HG02623 (cell line): ENCODE data around the gene ATAD3A.
"Not testable (repeated sequence)": the region's sequence is repeated elsewhere in the genome, so short reads cannot be mapped to it uniquely, and the experiment has no call there.

Experiments used
- ATAC-seq: cut with Tn5 transposase; IDR thresholded peaks from one replicate; pipeline ENCODE4 v1.9.1; 2021; ENCODE audit warnings: moderate library complexity; ENCODE audit not compliant: unreplicated experiment

Gene ATAD3A

GRCh38 chr1:1522536-1522935 lies 10.6 kb downstream of the ATAD3A start:
- not testable (repeated sequence) for ATAC-seq

GRCh38 chr1:1523226-1523625 lies 11.3 kb downstream of the ATAD3A start:
- not testable (repeated sequence) for ATAC-seq

GRCh38 chr1:1523651-1524050 lies 11.7 kb downstream of the ATAD3A start:
- not testable (repeated sequence) for ATAC-seq

DNA sequence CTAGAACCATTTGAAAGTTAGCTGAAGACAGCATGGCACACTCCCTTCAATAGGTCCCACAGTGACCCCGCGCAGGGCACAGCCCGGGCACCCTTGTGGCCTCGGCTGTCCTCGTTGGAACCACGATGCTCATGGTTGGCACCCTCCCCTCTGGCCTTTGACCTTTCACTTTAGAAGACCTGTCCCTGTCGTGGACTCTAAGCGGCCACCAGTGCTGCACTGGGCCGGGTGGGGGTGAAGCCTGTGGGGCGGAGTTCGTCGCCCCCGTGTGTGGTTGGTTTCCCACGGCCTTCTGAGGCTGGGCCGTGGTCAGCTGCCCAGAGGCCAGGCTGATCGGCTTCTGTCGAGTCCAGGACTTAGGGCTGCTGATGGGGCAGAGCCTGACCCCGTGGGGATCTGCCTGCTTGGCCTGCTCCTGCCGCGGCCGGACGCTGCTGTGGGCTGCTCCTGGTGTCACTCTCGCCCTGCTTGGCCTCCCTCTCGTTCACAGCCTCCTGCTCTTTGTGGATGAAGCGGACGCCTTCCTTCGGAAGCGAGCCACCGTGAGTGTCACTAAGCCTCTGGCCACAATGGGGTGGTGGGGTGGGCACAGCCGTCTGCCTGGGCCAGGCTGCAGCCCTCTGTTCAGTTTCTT lies 12.9 kb downstream of the ATAD3A start:
- ATAC-seq = not testable (repeated sequence)

GRCh38 chr1:1526476-1526875 lies 14.5 kb downstream of the ATAD3A start:
- not testable (repeated sequence) for ATAC-seq

DNA sequence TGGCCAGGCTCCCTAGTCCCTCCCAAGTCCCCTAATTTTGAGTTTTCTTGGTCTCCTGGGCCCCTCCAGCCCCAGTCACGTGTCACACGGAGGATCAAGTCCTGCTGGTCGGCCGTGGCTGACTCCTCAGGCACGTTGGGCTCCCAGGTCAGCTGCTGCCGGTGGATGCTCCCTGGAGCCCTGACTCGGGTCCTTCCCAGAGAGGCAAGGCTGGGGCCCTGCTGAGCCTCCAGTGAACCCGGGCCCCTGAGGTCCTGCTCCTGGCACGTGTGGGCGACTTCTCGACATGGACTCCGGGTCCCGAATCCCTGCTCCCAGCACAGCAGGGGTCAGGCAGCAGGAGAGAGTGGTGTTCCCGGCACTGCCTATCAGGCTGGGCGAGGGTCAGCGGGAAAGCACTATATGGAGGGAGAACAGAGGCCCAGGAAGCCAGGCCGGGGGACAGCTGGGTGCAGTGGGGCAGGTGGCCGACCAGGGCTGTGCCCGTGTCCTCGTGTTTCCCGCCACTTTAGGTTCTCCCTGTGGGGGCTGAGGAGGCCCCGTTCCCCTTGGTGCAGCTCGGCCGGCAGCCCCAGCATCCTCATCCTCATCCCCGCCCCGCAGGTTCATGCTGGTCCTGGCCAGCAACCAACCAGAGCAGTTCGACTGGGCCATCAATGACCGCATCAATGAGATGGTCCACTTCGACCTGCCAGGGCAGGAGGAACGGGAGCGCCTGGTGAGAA lies 15.3 kb downstream of the ATAD3A start:
- no peak for ATAC-seq

GRCh38 chr1:1528301-1529267 lies 16.6 kb downstream of the ATAD3A start:
- no peak for ATAC-seq

DNA sequence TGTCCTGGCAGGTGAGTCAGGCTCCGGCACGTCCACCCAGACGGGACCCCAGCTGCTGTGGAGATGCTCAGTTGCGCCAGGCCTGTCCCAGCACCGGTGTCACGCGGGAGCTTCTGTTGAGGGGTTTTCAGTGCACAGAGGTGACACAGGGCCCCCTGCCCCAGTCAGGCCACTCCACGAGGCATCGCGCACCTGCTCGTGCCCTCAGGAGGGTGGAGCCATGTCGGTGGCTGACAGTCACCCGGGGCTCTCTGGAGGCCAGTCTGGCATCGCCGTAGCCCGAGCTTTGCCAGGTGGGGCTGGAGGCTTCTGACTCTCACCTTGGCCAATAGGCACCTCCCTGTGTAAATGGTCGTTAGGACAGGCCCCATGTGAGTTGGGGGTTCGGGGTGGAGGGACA lies 17.4 kb downstream of the ATAD3A start:
- no peak for ATAC-seq

DNA sequence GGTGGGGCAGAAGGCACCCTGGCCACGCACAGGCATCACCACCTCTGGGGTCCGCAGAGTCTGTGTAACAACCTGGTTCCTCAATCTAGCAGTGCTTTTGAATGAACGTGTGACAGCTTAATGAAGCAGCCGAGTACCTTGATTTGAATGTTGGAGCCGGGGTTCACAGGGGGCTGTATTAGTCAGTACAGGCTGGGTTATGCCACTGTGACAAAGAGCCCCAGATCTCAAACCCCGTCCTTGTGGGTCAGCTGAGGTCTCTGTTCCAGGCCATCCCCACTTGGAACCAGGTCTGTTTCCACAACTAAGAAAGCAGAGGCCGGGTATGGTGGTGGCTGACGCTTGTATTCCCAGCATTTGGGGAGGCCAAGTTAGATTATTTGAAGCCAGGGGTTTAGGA lies 18.0 kb downstream of the ATAD3A start:
- ATAC-seq = no peak

DNA sequence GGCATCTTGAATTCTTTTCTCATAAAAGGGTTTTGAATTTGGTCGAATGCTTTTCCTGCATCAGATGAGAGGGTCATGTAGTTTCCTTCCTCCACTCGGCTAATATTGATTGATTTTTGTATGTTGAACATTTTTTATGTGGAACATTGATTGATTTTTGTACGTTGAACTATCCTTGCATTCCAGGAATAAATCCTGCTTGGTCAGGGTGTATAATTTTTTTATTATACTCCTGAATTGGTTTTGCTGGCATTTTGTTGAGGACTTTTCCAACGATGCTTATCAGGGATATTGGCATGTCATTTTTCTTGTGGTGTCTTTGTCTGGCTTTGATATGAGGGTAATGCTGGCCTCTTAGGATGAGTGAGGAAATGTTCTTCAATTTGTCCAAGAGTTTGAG lies 20.0 kb downstream of the ATAD3A start:
- no peak for ATAC-seq

GRCh38 chr1:1533176-1533893 lies 21.4 kb downstream of the ATAD3A start:
- not testable (repeated sequence) for ATAC-seq

- not testable (repeated sequence) for ATAC-seq
Observed at GRCh38 chr1:1533894-1534291, 21.9 kb downstream of the ATAD3A start.

GRCh38 chr1:1534401-1535154 lies 22.6 kb downstream of the ATAD3A start:
- no peak for ATAC-seq

- ATAC-seq = no peak
Observed at GRCh38 chr1:1535201-1536018, 23.4 kb downstream of the ATAD3A start.

DNA sequence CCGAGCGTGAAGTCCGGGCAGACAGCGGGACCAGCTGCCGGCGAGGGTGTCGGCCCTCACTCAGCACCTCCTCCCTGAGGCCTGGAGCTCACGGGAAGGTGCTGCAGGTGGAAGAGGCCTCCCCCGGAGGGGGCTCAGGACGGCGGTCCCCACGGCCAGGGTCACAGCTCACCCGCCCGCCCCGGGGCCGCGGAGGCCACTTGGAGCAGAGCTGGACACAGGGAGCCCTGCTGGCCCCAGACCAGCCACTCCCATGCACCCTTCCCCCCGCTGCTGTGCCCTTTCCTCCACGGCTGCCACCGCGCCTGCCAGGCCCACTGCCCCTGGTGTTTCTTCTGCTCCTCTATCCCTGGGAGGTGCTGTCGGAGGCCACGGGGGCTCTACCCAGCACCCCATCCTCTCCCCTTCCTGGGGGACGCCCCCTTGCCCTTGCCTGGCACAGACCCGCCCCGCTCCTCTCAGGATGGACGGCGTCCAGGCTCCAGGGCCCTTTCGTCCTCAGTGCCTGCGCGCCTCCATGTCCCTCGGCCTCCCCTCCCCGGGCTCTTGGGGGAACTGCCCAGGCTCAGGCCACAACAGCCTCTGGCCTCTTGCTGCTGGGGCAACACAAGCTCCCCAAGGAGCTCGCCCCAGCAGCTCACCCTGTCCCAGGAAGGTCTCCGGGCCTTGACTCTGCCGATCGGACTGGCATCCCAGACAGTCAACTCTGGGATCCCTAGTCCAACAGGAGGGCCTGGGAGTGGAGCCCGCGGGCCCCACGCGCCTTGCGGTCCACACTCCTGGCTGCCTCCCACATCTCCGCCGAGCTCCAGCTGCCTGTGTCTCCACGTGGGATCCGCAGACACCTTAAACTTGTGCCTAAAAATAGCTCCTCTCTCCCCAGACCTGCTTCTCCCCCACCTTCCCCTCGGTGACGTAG lies 24.3 kb downstream of the ATAD3A start:
- no peak for ATAC-seq

- no peak for ATAC-seq
Observed at GRCh38 chr1:1536938-1537546, 25.1 kb downstream of the ATAD3A start.

DNA sequence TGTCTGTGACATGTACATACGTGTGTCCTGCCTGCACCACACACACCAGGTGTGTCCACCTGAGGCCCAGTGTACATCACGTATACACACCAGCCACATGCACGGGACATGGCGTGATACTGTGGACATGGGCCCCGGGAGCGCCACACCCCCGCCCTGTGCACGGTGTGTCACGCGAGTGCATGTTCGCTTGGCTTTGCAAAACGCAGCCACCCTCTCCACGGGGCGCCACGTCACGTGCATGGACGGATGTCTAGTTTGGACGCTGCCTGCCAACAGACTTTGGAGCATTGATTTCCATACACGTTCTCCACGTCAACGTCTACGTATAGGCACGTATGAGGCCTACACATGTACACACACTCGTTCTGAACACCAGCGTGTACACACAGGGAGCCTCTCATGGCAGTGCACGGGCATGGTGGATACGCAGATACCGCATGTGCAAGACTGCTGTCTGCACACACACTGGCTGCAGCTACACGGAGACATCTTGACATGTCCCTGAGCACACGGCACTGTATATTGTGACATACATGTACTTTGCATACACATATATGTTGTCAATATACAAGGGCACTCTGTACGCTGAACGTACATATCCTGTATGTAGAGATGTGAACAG lies 25.8 kb downstream of the ATAD3A start:
- no peak for ATAC-seq
